ENCODE results near the gene ZNF467. TPM values are rescaled to one million over a fixed set of nuclear protein-coding genes. Genes with fewer than 3 reads are reported as not detected.

The ZNF467 gene
- total RNA-seq, 1 donor from 2014 or later: 1.4 TPM

DNA sequence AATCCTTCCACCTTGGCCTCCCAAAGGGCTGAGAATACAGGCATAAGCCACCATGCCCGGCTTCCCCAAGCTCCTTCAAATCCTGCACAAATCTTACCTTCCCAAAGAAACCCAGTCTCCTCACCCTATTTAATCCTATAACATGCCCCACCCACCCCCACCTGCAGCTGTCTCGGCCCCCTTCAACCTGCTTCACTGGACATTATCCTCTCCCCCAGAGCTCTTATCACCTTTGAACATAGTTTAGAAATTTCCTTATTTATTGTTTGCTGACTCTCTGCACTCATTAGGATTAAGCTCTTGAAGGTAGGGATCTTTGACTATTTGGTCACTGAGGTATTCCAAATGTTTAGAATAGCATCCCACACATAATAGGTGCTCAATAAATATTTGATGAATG lies 3.5 kb downstream of the ZNF467 start:
- no peak overlapping the region for H3K27ac Mint-ChIP-seq (ENCODE audit: unreplicated experiment)
- H3K36me3 Mint-ChIP-seq (ENCODE audit: unreplicated experiment): peaks cover 16% of the 10 kb centered on the region
- H3K4me3 Mint-ChIP-seq (ENCODE audit: unreplicated experiment): no peak overlapping the region
- no peak for DNase-seq
- peaks cover 11% of the 10 kb centered on the region for H3K9me3 Mint-ChIP-seq (ENCODE audit: unreplicated experiment)
- peaks cover 5% of the 10 kb centered on the region for H3K4me1 Mint-ChIP-seq (ENCODE audit: low read depth, unreplicated experiment)
- TF ChIP-seq, protein P1, sequence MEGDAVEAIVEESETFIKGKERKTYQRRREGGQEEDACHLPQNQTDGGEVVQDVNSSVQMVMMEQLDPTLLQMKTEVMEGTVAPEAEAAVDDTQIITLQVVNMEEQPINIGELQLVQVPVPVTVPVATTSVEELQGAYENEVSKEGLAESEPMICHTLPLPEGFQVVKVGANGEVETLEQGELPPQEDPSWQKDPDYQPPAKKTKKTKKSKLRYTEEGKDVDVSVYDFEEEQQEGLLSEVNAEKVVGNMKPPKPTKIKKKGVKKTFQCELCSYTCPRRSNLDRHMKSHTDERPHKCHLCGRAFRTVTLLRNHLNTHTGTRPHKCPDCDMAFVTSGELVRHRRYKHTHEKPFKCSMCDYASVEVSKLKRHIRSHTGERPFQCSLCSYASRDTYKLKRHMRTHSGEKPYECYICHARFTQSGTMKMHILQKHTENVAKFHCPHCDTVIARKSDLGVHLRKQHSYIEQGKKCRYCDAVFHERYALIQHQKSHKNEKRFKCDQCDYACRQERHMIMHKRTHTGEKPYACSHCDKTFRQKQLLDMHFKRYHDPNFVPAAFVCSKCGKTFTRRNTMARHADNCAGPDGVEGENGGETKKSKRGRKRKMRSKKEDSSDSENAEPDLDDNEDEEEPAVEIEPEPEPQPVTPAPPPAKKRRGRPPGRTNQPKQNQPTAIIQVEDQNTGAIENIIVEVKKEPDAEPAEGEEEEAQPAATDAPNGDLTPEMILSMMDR (IDR thresholded peaks at IDR 0.05; ENCODE audit: partially characterized antibody, unreplicated experiment): no peak
- H3K27me3 Mint-ChIP-seq (ENCODE audit: unreplicated experiment): peaks cover 27% of the 10 kb centered on the region

DNA sequence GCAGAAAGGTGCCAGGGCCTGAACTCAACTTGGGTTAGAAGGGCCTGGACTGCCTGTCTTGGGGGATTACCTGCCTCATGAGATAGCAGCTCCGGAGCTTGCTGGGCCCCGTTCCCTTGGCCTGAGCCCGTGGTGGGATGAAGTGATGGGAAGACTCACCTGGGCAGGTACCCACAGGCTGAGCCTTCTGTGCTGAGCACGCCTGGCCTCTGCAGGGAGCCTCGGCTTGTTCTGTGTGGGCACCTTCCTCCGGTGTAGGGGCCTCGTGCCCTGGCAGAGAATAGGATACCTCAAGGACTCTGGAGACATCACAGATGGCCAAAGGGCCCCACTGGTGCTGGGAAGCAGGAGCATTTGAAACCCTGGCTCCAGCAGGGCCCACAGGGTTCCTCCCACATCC lies 4.5 kb downstream of the ZNF467 start:
- no peak overlapping the region for H3K27ac Mint-ChIP-seq (ENCODE audit: unreplicated experiment)
- no peak overlapping the region for H3K4me3 Mint-ChIP-seq (ENCODE audit: unreplicated experiment)
- DNase-seq: no peak
- TF ChIP-seq, protein P1 (IDR thresholded peaks at IDR 0.05; ENCODE audit: partially characterized antibody, unreplicated experiment): no peak
- H3K4me1 Mint-ChIP-seq (ENCODE audit: low read depth, unreplicated experiment): peaks cover 5% of the 10 kb centered on the region
- peaks cover 16% of the 10 kb centered on the region for H3K36me3 Mint-ChIP-seq (ENCODE audit: unreplicated experiment)
- peaks cover 11% of the 10 kb centered on the region for H3K9me3 Mint-ChIP-seq (ENCODE audit: unreplicated experiment)
- peaks cover 27% of the 10 kb centered on the region for H3K27me3 Mint-ChIP-seq (ENCODE audit: unreplicated experiment)

DNA sequence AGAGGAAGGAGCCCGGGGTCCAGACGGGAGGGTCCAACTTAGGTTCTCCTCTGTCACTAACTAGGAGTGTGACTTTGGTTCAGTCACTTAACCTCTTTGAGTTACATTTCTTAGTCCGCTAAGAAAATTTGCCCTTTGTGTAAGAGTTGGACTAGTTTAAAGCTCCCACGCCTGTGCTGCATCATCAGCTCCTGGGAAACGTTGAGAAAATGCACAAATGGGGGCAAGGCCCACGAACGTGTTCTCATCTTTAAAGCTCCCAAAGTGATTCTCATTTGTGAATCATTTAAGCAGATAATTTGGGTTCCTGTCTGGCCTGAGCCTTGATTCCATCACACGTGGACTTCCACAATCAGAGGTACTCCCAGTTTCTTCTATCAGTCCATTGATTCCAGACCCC lies 6.3 kb downstream of the ZNF467 start:
- TF ChIP-seq, protein P1 (IDR thresholded peaks at IDR 0.05; ENCODE audit: partially characterized antibody, unreplicated experiment): no peak
- no peak overlapping the region for H3K27ac Mint-ChIP-seq (ENCODE audit: unreplicated experiment)
- peaks cover 15% of the 10 kb centered on the region for H3K9me3 Mint-ChIP-seq (ENCODE audit: unreplicated experiment)
- H3K4me3 Mint-ChIP-seq (ENCODE audit: unreplicated experiment): no peak overlapping the region
- peaks cover 35% of the 10 kb centered on the region for H3K27me3 Mint-ChIP-seq (ENCODE audit: unreplicated experiment)
- H3K4me1 Mint-ChIP-seq (ENCODE audit: low read depth, unreplicated experiment): peaks cover 5% of the 10 kb centered on the region
- H3K36me3 Mint-ChIP-seq (ENCODE audit: unreplicated experiment): peaks cover 16% of the 10 kb centered on the region
- DNase-seq: no peak

DNA sequence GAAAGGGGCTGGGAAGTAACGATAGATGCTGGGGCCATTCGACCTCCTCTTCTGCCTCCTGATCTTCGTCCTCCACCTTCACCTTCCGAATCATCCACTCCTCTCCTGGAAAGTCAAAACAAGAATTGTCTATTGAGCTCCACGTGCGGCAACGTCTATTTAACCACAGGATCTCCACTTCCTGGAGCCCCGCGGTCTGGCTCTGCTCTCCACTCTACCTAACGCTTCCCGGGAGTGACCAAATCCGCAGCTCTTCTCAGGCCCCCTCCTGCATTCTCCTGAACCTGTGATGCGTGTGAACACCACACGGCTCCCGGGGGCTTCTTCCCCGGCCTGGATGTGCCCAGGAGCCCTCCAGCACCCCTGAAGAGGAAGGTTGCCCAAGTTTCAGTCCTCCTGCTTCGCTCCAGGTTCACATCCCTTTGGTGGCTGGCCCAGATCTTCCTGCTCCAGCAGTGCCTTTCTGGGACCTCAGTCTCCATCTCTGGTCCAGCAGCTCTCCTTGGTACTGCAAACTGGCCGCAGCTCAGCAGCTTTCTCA lies 7.2 kb downstream of the ZNF467 start:
- TF ChIP-seq, protein P1 (IDR thresholded peaks at IDR 0.05; ENCODE audit: partially characterized antibody, unreplicated experiment): no peak
- Mint-ChIP-seq H3K27ac (ENCODE audit: unreplicated experiment) (no peak overlapping the region), H3K4me1 (ENCODE audit: low read depth, unreplicated experiment) (peaks cover 5% of the 10 kb centered on the region), H3K9me3 (ENCODE audit: unreplicated experiment) (peaks cover 15% of the 10 kb centered on the region), H3K4me3 (ENCODE audit: unreplicated experiment) (peak overlapping the region; percentile 94), H3K27me3 (ENCODE audit: unreplicated experiment) (peaks cover 35% of the 10 kb centered on the region), H3K36me3 (ENCODE audit: unreplicated experiment) (peaks cover 19% of the 10 kb centered on the region)
- peak; percentile 15 for DNase-seq

DNA sequence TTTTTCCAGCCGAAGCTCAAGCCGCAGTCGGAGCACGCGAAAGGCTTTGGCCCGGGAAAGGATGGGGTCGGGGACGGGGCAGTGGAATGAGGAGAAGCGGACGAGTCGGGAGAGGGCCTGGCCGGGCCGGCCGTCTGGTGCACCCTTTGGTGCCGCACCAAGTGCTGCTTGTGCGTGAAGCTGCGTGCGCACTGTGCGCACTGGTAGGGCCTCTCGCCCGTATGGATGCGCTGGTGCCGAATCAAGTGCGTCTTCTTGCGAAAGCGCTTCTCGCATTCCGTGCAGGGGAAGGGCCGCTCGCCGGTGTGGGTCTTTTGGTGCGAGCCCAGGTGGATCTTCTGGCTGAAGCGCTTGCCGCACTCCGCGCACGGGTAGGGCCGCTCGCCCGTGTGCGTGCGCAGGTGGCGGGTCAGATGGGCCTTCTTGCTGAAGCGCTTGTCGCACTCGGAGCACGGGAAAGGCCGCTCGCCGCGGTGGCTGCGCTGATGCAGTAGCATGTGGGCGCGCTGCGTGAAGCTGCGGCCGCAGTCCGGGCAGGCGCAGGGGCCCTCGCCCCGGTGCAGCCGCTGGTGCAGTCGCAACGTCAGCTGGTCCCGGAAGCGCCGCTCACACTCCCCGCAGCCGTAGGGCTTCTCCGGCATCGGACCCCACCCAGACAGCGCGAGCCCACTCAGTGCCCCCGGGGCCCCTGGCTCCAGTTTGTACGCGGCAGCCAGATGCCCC lies 7.8 kb downstream of the ZNF467 start:
- Mint-ChIP-seq H3K4me1 (ENCODE audit: low read depth, unreplicated experiment) (peaks cover 5% of the 10 kb centered on the region), H3K9me3 (ENCODE audit: unreplicated experiment) (peaks cover 15% of the 10 kb centered on the region), H3K27me3 (ENCODE audit: unreplicated experiment) (peaks cover 34% of the 10 kb centered on the region), H3K36me3 (ENCODE audit: unreplicated experiment) (peaks cover 19% of the 10 kb centered on the region), H3K4me3 (ENCODE audit: unreplicated experiment) (peak overlapping the region; percentile 94), H3K27ac (ENCODE audit: unreplicated experiment) (no peak overlapping the region)
- TF ChIP-seq, protein P1 (IDR thresholded peaks at IDR 0.05; ENCODE audit: partially characterized antibody, unreplicated experiment): no peak
- peak; percentile 65 for DNase-seq
